SKM-1 (cell line): ENCODE results near the gene WSCD2.

ENCODE experiments used
- DNase-seq: peaks from one replicate; lab custom pipeline; 2025; ENCODE audit not compliant: unreplicated experiment; lab: John Stamatoyannopoulos, UW

Gene WSCD2

GRCh38 chr12:108297424-108297823 is 168.3 kb downstream of the WSCD2 start:
- no peak for DNase-seq

GRCh38 chr12:108297895-108298760 is 169.0 kb downstream of the WSCD2 start:
- DNase-seq = no peak

DNA sequence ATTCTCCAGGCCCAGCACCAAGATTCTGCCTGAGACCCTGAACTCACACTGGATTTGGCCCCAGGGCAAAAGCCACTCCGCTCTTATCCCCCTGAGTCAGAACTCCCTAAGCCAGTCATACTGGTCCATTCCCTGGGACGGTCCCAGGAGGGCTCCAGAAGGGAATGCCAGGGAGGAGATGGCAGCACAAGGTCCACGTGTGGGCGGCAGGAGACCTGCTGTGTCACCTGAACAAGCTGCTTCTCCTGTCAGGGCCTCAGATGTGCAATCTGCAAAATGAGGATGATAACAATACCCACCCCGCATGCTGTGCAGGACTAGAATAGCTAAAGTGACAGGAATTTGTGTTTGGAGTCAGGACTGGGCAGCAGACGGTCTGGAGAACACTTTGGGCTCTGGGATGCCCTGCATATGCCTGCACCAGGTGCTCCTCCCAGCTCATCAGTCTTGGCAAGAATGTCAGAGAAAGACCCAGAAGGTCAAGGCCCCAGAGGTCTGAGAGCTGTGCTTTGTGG is 169.7 kb downstream of the WSCD2 start:
- DNase-seq = no peak

DNA sequence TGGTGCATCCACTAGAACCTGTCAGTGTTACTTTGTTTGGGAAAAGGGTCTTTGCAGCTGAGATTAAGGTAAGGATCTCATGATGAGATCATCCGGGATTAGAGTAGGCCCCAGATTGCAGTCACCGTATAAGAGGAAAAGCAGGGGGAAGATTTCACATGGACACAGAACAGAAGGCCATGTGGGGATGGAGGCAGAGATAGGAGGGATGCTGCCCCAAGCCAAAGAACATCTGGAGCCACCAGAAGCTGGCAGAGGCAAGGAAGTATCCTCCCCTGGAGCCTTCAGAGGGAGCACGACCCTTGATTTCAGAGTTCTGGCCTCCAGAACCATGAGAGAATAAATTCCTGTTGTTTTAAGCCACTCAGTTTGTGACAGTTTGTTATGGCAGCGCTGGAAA is 170.4 kb downstream of the WSCD2 start:
- no peak for DNase-seq
